NB4 (cell line): ENCODE results near the gene HS3ST5.

ENCODE experiments used
- CTCF ChIP-seq: IDR thresholded peaks from one replicate; pipeline ENCODE4 v1.5.1; 2012; ENCODE audit warnings: low read depth, low read length
- POLR2A ChIP-seq: IDR thresholded peaks from 2 replicates; pipeline ENCODE4 v1.6.1; 2011; ENCODE audit warnings: mild to moderate bottlenecking; ENCODE audit not compliant: insufficient read length; ENCODE audit errors: extremely low read depth

GRCh38 chr6:114153448-114153847, 189.4 kb downstream of the HS3ST5 start:
- TF ChIP-seq CTCF = no peak
- TF ChIP-seq POLR2A = no peak
